Measurements from ENCODE around the gene MGAT5. TPM values are rescaled to one million over a fixed set of nuclear protein-coding genes. Genes with fewer than 3 reads are reported as not detected.

MGAT5 gene
- total and polyA plus RNA-seq, 4 donors: 3.6 to 53.7 (median 31.3) TPM

DNA sequence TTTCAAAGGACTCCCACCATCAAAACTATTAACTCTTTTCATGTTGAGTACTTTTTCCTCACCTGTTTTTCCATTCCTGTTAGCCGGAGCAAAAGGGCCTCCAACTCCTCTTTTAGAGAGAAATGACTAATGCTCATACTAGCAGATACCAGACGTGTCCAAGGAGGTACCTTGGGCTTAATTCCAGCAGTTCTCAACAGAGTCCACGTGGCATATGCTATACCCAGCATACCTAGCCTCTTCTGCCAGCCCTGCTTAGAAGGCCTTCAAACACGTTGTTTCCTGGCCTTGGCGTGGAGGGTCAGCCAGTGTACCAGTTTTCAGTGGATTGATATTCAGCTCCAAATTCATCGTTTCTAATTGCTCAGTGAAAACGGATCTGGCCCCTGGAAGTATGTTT, 123.9 kb downstream of the MGAT5 start:
- no peak for DNase-seq
- 93 to 97% methylated on average over 7 of the region's 7 CpGs for WGBS, 2 donors
- no peak for ATAC-seq (ENCODE audit: insufficient read depth, low FRiP score)

DNA sequence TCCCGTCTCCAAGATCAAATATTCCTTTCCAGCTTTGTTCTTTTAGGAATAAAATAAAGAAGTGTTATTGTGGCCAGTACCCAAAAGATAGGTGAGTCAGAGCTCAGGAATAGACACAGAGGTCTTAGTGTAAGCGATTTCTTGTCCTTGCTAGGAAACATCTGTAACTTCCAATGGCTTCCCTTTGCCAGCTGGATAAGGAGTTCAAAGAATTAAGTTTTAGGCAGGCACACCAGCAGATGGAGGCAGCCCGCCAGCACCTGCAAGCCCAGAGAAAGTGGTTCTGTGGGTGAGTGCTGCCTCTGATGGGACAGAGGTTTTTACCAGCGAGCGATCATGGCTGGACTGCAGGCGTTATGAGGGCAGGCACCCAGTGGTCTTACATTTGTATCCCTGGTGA, 125.4 kb downstream of the MGAT5 start:
- 91 to 96% methylated on average over 6 of the region's 6 CpGs for WGBS, 2 donors
- no peak for ATAC-seq (ENCODE audit: insufficient read depth, low FRiP score)

More for the DNA sequence above, 123.9 kb downstream of the MGAT5 start:
- TF ChIP-seq CTCF (IDR thresholded peaks at IDR 0.05; ENCODE audit: control extremely low read depth, extremely low read depth): no peak
- Histone ChIP-seq H3K36me3 (ENCODE audit: control insufficient read depth in 4 of 4, insufficient read depth in 4 of 4, low read length in 4 of 4) (peaks cover 0 to 5% (median 0%) of the 10 kb centered on the region in 4 donors), H3K27ac (ENCODE audit: low read depth in 1 of 2, low read length in 1 of 2) (peak overlapping the region in 1 of 2 donors; percentile 1), H3K27me3 (ENCODE audit: control insufficient read depth in 3 of 3, insufficient read depth in 3 of 3, low read length in 2 of 3) (no peaks in the 10 kb centered on the region), H3K9me3 (ENCODE audit: control insufficient read depth in 4 of 4, insufficient read depth in 3 of 4, low read length in 3 of 4) (no peaks in the 10 kb centered on the region), H3K4me1 (ENCODE audit: control insufficient read depth in 5 of 5, insufficient read depth in 5 of 5, low read length in 5 of 5) (peaks cover under 1 to 15% (median 8%) of the 10 kb centered on the region in 5 donors), H3K4me3 (no peak overlapping the region), H3K9ac (ENCODE audit: insufficient read depth in 1 of 2, low read length in 2 of 2) (no peak overlapping the region)

DNA sequence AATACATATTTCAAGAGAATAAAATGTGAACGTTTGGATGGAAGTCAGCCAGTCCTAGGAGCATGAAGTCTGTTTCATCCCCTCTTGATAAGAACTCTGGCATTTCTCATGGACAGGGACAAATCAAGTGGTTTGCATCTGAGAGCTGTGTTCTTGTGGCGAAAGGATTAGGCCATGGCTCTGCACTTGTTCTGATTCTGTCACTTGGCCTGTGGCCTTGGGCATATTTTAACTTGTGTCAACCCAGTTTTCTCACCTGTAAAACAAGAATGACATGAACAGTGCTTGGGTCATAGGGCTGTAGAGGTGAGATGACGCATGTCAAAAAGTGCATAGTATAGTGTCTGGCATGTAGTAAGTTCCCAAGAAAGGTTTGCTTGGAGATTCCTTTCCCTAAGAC, 125.8 kb downstream of the MGAT5 start:
- Histone ChIP-seq H3K36me3 (ENCODE audit: control insufficient read depth in 4 of 4, insufficient read depth in 4 of 4, low read length in 4 of 4) (peaks cover 0 to 5% (median 0%) of the 10 kb centered on the region in 4 donors), H3K27ac (ENCODE audit: low read depth in 1 of 2, low read length in 1 of 2) (peak overlapping the region in 1 of 2 donors; percentile 57), H3K4me3 (no peak overlapping the region), H3K27me3 (ENCODE audit: control insufficient read depth in 3 of 3, insufficient read depth in 3 of 3, low read length in 2 of 3) (no peaks in the 10 kb centered on the region), H3K9ac (ENCODE audit: insufficient read depth in 1 of 2, low read length in 2 of 2) (no peak overlapping the region), H3K9me3 (ENCODE audit: control insufficient read depth in 4 of 4, insufficient read depth in 3 of 4, low read length in 3 of 4) (no peaks in the 10 kb centered on the region), H3K4me1 (ENCODE audit: control insufficient read depth in 5 of 5, insufficient read depth in 5 of 5, low read length in 5 of 5) (peaks cover 0 to 5% (median 0%) of the 10 kb centered on the region in 5 donors)
- WGBS, 2 donors: 92 to 97% methylated on average over 3 of the region's 3 CpGs
- ATAC-seq (ENCODE audit: insufficient read depth, low FRiP score) (no peak), DNase-seq (no peak)
- no peak for TF ChIP-seq CTCF (IDR thresholded peaks at IDR 0.05; ENCODE audit: control extremely low read depth, extremely low read depth)

More for the DNA sequence above, 125.4 kb downstream of the MGAT5 start:
- Histone ChIP-seq H3K9ac (ENCODE audit: insufficient read depth in 1 of 2, low read length in 2 of 2) (no peak overlapping the region), H3K9me3 (ENCODE audit: control insufficient read depth in 4 of 4, insufficient read depth in 3 of 4, low read length in 3 of 4) (no peaks in the 10 kb centered on the region), H3K4me1 (ENCODE audit: control insufficient read depth in 5 of 5, insufficient read depth in 5 of 5, low read length in 5 of 5) (peaks cover 0 to 5% (median 0%) of the 10 kb centered on the region in 5 donors), H3K36me3 (ENCODE audit: control insufficient read depth in 4 of 4, insufficient read depth in 4 of 4, low read length in 4 of 4) (peaks cover 0 to 5% (median 0%) of the 10 kb centered on the region in 4 donors), H3K27me3 (ENCODE audit: control insufficient read depth in 3 of 3, insufficient read depth in 3 of 3, low read length in 2 of 3) (no peaks in the 10 kb centered on the region), H3K4me3 (no peak overlapping the region), H3K27ac (ENCODE audit: low read depth in 1 of 2, low read length in 1 of 2) (peak overlapping the region in 1 of 2 donors; percentile 57)
- no peak for TF ChIP-seq CTCF (IDR thresholded peaks at IDR 0.05; ENCODE audit: control extremely low read depth, extremely low read depth)
- DNase-seq: no peak

GRCh38 chr2:134381141-134381540, 127.3 kb downstream of the MGAT5 start:
- ATAC-seq (ENCODE audit: insufficient read depth, low FRiP score): no peak
- no peaks in the 10 kb centered on the region for H3K27me3 ChIP-seq (ENCODE audit: control insufficient read depth in 3 of 3, insufficient read depth in 3 of 3, low read length in 2 of 3)
- no peak for DNase-seq
- WGBS, 2 donors: 75 to 81% methylated on average over 1 of the region's 1 CpG
- H3K4me3 ChIP-seq: no peak overlapping the region
- TF ChIP-seq CTCF (IDR thresholded peaks at IDR 0.05; ENCODE audit: control extremely low read depth, extremely low read depth): no peak
- H3K4me1 ChIP-seq (ENCODE audit: control insufficient read depth in 5 of 5, insufficient read depth in 5 of 5, low read length in 5 of 5): peaks cover 0 to 5% (median 0%) of the 10 kb centered on the region in 5 donors
- H3K9ac ChIP-seq (ENCODE audit: insufficient read depth in 1 of 2, low read length in 2 of 2): no peak overlapping the region
- peaks cover 0 to 5% (median 0%) of the 10 kb centered on the region in 4 donors for H3K36me3 ChIP-seq (ENCODE audit: control insufficient read depth in 4 of 4, insufficient read depth in 4 of 4, low read length in 4 of 4)
- no peaks in the 10 kb centered on the region for H3K9me3 ChIP-seq (ENCODE audit: control insufficient read depth in 4 of 4, insufficient read depth in 3 of 4, low read length in 3 of 4)
- no peak overlapping the region for H3K27ac ChIP-seq (ENCODE audit: low read depth in 1 of 2, low read length in 1 of 2)
